HG03469 (cell line): ENCODE measurements around the gene TCTA.

Experiments used
- ATAC-seq: cut with Tn5 transposase; IDR thresholded peaks from one replicate; pipeline ENCODE4 v1.9.1; 2021; ENCODE audit warnings: mild to moderate bottlenecking, moderate library complexity, moderate number of reproducible peaks; ENCODE audit not compliant: unreplicated experiment

The TCTA gene

DNA sequence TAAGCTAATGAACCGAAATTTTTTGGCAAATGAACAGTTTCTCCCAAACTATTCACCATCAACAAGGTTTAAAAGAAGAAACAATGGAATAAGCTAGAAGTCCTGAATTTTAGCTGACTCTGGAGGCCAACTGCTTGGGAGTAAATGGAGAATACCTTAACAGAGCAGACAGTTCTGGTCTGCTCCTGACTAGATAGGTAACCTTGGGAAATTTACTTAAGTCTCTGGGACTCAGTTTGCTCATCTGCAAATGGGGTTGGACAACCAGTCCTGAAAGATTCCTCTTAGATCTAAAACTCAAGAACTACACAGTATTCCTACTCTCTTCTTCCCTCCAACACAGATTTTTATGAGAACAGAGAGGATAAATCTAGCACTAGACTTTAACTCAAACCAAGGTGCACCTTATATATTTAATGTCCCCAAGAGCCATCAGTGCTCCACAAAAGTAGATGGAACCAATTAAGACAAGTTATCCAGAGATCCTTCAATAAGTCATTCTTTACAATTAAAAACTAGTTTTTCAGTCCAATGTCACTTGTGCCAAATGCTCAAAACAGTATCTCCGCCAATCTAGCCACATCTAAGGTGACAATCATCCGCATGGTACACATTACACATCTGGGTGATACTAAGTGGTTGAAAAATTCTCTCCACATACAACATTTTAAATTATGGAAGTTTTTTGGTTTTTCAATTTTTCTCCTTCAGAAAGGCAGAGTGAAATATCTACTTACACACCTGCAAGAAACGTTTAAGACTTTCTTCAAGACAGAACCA is 2.0 kb upstream of the TCTA start:
- no peak for ATAC-seq

- ATAC-seq, result no peak
Observed at GRCh38 chr3:49410846-49411534, 1.2 kb upstream of the TCTA start.

DNA sequence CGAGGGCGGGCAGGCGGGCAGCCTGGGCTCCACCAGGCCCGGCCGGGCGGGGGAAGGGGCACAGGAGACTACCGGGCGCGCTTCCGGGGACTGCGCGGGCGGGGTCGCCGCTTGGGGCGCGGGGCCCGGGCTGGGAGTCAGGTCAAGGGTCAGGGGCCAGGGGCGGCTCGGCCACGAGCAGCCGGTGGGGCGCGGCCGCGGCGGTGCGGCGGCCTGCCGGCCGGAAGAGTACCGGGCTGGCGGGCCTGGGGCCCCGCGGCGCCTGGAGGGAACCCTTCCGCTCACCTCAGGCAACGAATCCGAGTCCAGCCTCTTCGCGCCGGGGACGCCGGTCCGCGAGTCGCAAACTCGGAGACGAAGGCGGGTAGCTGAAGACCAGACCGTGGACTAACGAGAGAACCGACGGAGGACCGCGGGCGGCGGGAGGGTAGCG is 672 bp upstream of the TCTA start:
- peak; percentile 11 for ATAC-seq

DNA sequence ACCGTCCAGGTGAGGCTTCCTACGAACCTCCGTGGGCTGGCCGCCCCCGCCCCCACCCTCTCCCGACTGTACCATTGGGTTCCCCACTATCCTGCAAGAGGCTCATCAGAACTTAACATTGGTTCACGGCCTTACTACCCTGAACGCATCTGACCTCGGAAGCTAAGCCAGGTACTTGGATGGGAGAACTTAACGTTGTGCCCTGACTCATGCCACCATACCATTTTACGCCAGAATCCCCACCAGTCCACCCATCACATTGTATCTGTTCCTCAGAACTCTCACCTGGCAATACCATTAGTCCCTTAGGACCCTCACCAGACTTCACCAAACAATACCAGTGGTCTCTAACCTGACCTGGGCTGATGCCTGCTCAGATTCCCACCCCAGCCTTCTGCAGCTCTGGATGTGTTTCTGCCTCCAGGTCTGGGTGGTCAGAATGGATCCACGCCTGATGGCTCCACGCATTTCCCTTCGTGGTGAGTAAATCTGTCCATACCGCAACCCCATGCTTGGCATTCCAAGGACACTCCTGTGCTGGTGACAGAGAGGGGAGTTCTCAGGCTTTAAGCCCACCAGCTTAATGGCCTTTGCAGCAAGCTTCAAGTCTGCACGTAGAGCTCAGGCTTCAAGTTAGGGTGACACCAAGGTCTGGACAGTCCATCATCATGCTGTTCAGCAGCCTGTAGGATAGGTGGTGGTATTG is 562 bp downstream of the TCTA start:
- ATAC-seq, result no peak

GRCh38 chr3:49413338-49413734 is 1.1 kb downstream of the TCTA start:
- no peak for ATAC-seq

DNA sequence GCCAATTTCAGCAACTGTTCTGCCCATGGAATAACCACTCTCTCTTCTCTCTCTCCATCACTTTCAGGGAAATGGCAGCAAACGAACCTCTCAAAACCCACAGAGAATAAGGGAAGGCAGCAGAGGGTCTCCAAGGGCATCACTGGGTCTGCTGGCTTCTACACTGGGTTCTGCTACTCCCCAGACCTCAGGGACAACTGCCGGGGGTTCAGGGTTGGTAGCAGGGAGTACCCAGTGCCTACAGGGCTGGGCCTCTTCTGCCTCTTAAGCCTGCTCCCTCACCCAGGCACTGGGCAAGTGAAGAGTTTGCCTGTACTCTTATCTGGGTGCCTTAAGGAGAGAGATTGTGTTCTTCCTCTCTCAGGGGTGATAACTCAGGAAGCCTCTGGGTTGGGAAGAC is 2.5 kb downstream of the TCTA start:
- ATAC-seq, result no peak

DNA sequence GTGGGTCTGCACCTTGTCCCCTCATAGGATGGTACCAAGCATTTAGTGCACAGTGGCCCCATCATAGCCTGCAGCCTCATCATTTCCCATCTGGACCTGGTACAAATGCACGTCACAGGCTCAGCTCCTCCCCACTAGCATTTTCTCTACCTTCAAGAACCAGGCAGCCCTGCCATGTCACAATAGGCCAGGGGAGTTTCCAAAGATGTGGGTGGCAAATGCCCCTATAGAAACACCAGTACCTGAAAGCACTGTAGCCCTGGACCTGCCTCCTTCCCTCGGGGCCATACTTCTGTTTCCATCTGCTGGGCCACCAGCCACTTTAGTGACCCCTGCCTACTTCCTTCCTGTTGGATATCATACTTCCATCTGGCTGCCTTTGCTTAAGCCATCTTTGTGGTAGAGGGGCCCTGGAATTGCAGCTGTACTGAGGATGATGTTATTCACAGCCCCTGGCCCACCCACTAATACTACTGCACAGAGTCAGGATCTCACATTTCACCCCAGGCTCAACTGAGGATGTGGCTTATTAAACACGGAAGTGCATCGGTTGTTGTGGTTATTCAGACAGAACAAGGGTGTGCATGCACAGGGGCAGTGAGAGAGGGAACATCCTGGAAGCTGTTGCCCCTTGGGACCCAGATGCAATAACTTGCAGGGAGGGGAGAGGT is 3.8 kb downstream of the TCTA start:
- ATAC-seq, result no peak

- no peak for ATAC-seq
Observed at GRCh38 chr3:49416867-49417266, 4.6 kb downstream of the TCTA start.

GRCh38 chr3:49417516-49418120 is 5.4 kb downstream of the TCTA start:
- no peak for ATAC-seq

GRCh38 chr3:49421890-49422378 is 9.7 kb downstream of the TCTA start:
- ATAC-seq, result no peak

GRCh38 chr3:49422379-49423248 is 10.4 kb downstream of the TCTA start, which contains the start of gene AMT:
AMT (minus strand) TSS chr3:49422473; CDS start chr3:49422450, 23 bp downstream.
- ATAC-seq, result no peak

DNA sequence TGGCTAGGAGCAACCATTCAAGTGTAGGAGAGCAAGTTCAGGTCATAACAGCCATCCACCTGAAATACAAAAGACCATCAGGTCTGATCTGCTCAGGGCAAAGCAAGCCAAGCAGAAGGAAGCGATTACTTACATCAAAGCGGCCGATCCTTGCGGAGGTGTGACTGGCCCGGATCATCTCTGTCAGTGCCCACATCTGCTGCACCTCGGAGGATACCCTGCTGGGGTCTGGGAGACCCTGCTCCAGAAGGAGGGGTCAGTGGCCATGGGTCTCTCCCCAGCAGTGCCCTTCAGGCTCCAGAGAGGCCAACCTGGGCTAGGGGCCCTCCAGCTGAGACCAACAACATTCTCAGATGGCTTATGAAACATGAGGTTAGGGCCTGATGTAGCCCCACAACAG is 12.6 kb downstream of the TCTA start:
- no peak for ATAC-seq

DNA sequence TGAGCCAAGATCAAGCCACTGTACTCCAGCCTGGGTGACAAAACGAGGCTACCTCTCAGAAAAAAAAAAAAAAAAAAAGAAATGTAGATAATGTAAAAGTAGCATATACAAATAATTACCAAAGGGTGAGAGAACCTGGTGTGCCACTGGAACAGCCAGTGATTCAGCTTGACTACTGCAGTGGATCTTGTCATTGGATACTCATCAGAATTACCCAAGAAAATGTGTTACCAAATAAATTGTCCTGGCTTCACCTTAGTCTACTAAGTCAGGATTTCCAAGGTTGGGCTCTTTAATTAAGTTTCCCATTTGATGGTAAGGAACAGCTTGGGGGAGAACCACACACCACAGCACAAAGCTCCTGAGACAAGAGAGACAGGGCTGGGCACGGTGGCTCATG is 15.4 kb downstream of the TCTA start:
- ATAC-seq, result no peak

- ATAC-seq, result no peak
Observed at GRCh38 chr3:49428752-49429080, 16.5 kb downstream of the TCTA start.

- no peak for ATAC-seq
Observed at GRCh38 chr3:49434731-49435130, 22.5 kb downstream of the TCTA start.

- no peak for ATAC-seq
Observed at GRCh38 chr3:49445391-49445790, 33.2 kb downstream of the TCTA start.

DNA sequence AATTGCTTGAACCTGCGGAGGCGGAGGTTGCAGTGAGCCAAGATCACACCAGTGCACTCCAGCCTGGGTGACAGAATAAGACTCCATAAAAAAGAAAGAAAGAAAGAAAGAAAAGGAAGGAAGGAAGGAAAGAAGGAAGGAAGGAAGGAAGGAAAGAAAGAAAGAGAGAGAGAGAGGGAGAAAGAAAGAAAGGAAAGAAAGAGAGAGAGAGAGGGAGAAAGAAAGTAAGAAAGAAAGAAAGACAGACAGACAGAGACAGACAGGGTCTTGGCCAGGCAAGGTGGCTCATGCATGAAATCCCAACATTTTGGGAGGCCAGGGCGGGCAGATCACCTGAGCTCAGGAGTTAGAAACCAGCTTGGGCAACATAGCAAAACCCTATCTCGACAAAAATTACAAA is 41.4 kb downstream of the TCTA start:
- no peak for ATAC-seq

- ATAC-seq, result no peak
Observed at GRCh38 chr3:49454458-49454857, 42.2 kb downstream of the TCTA start.

DNA sequence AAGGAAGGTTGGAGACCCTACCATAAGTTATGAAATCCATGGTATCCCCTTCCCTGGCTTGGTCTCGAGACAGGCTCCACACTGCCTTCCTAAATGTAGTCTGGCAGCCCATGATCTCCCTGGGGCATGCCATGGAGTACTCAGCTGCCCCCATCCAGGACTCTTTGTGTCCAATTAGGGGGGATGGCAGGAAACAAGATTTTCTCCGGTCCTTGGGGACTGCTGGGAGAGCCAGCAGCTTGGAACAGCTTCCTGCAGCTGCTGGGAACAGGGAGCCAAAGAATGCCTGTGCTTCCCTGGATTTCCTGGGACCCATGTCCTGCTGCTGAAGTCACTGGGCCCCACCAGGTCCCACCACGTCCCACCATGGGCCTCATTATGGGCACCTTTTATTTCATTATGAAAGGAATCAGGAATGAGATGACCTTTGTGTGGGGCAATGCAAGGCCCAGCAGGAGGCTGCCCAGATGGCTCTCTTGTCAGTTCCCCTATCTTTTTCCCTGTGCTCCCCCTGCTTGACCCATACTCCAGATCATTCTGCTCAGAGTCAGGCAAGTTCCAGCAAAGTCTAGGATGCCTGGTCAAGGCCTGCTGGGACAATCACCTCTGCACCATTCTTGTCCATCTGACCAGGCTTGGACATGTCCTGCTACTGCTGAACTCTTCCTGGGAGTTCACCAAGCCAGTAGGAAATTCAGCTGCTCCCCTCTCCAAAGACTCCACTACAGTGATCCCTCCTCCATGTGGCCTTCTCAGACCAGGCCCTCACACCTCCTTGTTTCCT is 42.9 kb downstream of the TCTA start:
- no peak for ATAC-seq
